ENCODE measurements around the gene PTEN.

Gene PTEN

DNA sequence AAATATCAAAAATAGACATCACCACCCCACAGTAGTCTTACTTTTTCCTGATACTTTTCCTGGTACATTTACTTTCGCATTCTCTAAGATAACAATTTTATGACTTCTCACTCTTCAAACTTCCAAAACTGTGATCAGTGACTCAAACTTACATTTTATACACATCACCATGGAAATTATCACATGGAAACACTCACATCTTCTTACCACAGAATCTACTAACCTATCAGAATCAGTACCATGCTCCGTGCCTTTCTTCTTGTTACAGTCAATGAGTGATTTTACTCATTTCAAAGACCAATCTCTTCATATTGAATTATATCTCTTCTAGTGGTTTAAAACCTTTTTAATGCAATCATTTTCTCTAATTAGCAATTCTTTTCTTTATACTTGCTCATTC is 120.3 kb downstream of the PTEN start:
- DNase-seq, result no peak

DNA sequence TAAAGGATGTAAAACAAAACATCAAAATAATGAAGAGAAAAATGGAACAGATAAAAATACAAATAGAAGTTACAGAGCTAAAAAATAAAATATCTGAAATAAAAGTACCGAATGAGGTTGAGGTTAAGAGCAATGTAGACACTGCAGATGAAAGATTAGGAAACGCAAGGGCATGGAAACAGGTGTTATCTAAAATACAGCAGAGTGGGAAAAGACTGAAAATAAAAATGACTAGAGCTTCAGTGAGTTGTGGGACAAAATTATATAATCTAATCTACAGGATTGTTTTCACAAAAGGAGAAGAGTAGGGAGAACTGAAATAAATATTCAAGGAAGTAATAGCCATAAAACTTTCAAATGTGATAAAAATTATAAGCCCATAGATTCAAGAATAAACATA is 123.8 kb downstream of the PTEN start:
- DNase-seq, result no peak

DNA sequence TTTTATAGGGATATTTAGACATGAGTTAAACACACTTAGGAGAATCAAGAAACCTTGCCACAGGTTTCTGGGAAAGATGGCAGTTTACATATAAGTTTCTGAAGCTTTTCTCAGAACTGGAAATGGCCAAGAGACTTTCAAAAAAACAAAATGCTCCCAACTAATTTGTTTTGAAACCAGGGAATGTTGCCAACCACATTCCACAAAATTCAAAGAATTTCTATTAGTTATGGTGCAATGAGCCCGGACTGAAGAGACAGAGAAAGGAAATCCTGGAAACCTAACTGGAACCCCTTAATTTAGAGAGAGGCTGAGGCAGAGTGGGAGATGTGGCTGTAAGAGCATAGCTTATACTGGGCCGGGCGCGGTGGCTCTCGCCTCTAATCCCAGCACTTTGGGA is 128.5 kb downstream of the PTEN start:
- no peak for DNase-seq

DNA sequence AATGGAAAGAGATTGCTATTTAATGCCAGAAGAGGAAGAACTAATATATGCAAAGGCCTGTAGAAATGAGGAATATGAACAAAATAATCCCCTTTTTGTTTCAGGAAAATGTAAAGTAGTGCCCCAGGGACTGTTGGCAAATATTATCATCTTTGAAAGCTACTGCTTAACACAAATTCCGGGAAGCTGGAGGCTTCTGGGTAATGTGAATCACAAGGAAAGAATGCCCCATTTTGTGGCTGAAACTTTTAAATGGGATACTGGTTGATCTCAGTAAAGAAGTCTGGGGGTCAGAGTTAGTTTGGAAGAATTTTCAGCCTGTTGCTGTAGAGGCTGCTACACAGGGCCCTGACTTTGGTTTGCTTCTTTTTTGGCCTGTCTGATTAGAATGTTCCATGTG is 141.0 kb downstream of the PTEN start:
- no peak for DNase-seq

DNA sequence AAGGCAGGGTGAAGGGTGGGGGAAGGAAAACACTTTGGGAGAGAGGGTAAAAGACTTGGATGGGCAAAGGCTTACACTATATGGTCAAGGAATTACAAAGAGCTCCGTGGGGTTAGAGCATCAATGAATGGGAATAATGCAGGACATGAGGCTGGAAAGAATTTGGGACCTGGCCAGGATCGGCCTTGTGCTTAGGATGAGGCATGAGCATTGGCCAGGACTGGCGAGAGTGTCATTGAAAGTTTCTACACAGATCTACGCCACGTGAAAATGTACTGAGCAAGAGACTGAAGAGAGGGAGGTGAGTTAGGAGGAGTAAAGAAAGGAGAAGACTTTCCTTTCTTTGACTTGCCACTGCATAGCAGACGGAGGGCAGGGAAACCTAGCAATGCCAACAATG is 142.8 kb downstream of the PTEN start:
- DNase-seq, result no peak

DNA sequence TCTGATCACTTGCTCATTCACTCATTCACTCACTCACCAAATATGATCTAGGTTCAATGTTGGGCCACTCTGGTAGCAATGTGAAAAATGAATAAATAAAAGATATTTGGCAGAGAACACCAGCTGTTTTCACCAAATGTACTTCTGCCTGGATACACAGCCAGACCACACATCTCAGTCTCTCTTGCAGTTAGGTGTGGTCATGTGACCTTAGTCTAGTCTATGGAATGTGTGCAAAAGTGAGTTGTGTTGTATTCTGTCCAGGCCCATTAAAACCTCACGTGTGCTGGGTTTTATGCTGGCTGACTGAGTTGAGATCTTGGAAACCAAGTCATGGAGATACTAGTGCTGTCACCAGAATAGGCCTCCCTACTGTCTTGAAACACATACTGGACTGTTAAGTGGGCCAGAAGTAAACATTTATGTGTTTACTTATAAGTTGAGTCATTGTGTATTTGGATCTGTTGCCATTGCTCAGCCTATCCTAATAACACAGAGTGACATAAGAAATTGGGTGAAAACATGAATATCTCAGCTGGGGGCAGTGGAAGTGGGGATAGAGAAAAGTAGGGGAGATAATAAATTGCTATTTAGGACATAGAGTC is 145.5 kb downstream of the PTEN start:
- no peak for DNase-seq

DNA sequence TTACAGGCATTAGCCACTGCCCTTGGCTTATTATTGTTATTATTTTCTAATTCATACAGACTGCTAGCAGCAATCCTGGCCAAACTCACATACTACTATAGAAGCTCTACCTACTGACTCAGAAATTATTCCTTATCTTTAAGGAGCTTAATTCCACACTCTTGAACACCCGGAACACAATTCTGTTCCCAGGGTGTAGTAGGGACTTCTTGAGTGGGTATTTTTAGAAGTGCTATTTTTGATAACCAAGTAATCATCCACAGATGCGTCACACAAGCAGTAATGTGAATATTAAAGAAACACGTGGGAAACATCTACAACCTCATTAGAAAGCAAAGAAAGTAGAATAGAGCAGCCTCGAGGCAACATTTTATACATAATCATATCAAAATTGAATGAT is 149.2 kb downstream of the PTEN start:
- DNase-seq, result no peak

DNA sequence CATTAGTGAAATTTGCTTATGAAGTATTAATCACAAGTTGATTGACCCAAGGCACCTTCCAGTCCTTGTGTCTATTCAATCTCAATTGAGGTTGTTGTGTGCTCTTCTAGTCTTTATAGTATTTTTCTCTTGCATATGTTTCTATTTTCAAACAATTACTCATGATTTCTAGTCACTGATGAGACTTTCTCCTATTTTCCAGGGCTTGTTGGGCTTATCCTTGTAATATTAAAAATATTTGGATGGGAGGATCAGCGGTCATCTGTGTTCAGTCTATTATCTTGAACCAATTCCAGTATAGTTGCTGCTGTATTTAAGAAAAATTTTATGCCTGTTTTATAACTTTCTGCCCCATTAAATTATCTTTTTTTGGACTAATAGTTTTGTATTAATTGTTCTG is 154.4 kb downstream of the PTEN start:
- DNase-seq, result no peak

DNA sequence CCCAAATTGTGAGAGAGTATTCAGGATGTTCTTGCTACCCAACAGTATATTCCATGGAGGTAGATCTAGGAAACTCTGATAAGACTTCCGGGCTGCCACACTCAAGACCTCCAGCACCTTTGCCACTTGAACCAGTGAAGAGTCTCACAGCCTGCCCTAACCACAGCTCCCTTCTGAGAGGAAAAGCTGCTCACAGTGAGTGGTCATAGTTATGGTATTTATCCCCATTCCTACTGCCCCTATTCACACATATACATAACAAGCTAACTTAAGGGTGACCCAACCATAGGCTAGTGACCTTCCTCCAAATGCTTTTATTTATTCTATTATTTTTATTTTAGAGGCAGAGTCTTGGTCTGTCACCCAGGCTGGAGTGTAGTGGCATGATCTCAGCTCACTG is 156.3 kb downstream of the PTEN start:
- DNase-seq, result no peak
